Medulla oblongata (tissue), 1 donor: ENCODE measurements around the gene SURF6.
"Not testable (repeated sequence)": the region's sequence is repeated elsewhere in the genome, so short reads cannot be mapped to it uniquely, and the experiment has no call there.

Experiments
- DNase-seq: peaks from one replicate; pipeline ENCODE4 v3.0.0-alpha.2; 2015; ENCODE audit errors: extremely low spot score

Gene SURF6

DNA sequence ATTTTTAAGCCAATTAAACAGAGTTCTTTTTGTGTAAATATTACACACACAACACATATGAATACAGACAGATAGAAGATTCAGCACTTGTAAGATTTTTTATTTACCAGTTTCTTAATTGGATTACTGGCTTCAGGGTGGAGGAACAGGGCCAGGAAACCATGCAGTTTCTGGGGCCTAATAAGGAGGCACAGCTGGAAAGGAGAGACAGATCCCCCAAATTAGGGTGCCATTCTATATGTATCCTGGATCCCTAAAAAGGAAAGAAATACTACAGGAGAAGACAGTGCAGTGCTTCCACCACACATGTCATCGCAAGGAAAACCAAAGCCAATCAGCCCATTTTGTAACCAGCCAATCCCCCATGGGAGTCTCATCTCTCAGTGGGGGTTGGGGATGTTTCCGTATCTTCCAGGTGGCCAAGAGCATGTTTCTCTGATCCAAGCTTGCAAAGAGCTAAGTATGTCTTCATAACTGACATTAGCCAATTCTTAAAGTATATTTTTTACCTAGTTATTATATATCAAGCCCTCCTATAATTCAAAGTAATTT is 45.2 kb downstream of the SURF6 start:
- DNase-seq, result no peak

DNA sequence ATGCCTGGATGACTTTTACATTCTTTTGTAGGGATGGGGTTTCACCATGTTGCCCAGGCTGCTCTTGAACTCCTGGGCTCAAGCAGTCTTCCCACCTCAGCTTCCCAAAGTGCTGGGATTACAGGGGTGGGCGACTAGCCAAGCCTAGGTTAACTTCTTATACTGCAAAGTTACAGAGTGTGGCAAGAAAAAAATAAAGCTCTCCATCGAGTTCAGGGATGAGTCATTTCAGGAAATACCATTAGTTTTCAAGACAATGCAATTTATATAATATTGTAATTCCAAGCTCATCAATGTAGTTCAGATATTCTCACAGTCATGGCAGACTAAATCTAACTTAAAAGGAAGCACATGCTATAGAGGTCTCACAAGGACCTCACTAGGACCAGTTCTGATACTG is 49.5 kb downstream of the SURF6 start:
- no peak for DNase-seq

DNA sequence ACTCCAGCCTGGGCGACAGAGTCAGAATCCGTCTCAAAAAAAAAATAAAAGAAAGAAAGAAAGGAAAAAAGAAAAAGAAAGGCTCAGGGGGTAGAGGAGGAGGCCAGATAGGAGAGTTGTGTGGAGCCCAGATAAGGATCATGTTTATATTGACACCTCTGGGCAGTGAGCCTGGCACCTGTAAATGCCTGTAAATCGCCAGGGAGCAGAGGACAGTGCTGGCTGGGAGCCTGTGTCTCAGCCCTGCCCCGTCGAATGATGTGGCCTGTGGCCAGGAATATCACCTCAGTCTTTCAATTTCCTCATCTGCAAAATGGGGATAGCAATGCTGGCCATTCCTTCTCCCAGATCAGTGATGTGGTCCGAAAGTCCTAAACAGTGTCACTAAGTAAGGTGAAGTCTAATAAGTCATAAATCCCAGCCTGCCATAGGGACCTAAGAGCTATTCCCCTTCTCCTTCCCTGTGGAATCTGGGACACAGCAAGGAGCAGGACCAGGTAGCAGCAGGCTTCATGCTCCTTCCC is 50.7 kb downstream of the SURF6 start:
- DNase-seq, result no peak

DNA sequence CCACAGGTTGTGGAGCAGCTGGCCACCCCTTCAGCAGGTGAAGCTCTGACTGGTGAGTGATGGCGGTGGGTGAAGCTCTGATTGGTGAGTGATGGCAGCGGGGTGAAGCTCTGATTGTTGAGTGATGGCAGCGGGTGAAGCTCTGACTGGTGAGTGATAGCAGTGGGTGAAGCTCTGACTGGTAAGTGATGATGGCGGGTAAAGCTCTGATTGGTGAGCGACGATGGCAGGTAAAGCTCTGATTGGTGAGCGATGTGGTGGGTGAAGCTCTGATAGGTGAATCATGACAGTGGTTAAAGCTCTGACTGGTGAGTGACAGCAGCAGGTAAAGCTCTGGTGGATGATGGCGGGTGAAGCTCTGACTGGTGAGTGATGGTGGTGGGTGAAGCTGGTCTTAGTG is 51.6 kb downstream of the SURF6 start:
- DNase-seq, result no peak

DNA sequence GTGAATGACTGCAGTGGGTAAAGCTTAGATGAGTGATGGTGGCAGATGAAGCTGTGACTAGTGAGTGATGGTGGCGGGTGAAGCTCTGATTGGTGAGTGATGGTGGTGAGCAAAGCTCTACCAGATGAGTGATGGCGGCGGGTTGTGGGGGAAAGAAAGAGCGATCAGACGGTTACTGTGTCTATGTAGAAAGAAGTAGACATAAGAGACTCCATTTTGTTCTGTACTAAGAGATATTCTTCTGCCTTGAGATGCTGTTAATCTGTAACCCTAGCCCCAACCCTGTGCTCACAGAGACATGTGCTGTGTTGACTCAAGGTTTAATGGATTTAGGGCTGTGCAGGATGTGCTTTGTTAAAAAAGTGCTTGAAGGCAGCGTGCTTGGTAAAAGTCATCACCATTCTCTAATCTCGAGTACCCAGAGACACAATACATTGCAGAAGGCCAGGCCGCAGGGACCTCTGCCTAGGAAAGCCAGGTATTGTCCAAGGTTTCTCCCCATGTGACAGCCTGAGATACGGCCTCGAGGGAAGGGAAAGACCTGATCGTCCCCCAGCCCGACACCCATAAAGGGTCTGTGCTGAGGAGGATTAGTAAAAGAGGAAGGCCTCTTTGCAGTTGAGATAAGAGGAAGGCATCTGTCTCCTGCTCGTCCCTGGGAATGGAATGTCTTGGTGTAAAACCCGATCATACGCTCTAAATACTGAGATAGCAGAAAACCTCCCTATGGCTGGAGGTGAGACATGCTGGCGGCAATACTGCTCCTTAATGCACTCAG is 52.5 kb downstream of the SURF6 start:
- DNase-seq, result not testable (repeated sequence)

DNA sequence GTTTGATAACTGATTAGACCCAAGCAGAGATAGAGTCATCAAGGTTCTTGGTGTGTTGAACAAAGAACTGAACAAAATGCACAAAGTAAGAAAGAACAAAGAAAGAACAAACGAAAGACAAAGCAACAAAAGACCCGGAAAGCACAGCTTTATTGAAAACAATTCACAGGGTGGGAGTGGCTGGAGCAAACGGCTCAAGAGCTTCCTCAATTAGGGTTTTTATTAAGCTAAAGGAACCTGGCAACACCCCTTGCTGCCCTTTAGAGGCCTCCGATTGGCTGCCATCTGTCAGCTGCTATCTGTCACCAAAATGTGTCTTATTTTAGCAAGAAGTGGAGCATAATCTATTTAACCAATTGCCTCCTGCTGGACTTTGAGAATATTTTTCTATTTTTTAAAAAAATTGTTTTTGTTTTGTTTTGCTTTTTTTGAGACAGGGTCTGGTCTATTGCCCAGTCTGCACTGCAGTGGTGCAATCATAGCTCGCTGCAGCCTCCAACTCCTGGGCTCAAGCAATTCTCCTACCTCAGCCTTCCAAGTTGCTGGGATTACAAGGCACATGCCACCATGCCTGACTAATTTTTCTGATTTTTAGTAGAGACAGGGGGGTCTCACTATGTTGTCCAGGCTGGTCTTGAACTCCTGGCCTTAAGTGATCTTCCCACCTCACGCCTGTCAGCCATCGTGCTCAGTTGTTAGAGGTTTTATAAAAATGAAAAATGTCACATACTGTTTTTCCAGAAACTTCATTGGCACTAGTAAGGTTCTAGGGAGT is 53.3 kb downstream of the SURF6 start:
- DNase-seq, result no peak

DNA sequence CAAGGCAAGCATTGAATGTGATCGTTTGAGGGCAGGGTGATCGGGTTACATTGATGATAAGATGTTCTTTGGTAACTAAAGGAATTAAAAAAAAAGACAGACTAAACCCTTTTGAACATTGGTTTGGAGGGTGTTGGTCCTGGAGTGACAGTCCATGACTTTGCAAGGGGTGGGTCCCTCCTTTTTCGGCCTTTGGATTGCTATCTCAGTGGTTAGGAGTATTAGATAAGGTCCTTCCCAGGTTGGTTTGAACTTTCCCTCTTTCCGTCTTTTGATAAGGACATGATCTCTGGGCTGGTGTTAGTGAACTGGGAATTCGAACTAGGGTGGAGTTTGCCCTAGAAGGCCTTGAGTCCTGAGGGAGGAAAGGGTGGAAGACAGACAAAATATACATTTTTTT is 55.6 kb downstream of the SURF6 start:
- no peak for DNase-seq
